Limb (tissue), 2 donors: ENCODE measurements around the gene ASB4.
"Not testable (repeated sequence)": the region's sequence is repeated elsewhere in the genome, so short reads cannot be mapped to it uniquely, and the experiment has no call there.

Experiments used
- DNase-seq, 2 donors: peaks; one replicate each; pipeline ENCODE4 v3.0.0-alpha.2; 2016; ENCODE audit errors: extremely low spot score in 2 of 2

Gene ASB4

GRCh38 chr7:95485391-95486123 is at the start of gene ASB4:
Gene ASB4 (plus strand): TSS chr7:95485943. CDS start chr7:95485972, 29 bp downstream.
- DNase-seq, result no peak

- no peak for DNase-seq
Measured at GRCh38 chr7:95436407-95436806, 49.3 kb upstream of the ASB4 start.

- DNase-seq, result no peak
Measured at GRCh38 chr7:95440394-95441038, 45.2 kb upstream of the ASB4 start.

- no peak for DNase-seq
Measured at GRCh38 chr7:95441042-95441823, 44.5 kb upstream of the ASB4 start.

DNA sequence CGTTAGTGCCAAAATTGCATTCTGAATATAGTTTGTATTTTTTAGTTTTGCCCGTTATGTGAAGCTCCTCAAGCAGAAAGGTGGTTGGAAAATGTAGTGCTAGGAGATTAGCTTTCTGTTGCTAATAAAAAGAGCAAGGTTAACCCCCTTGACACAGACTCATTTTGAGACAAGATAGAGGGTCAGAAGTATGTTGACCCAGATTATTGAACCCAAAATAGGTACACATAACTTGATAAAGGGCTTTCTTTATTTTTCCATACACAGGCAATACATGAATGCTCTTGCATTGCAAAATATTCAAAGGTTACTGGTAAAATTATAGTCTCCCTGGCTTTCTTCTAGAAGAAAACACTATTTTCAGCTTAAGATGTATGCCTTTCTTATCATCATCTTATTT is 40.9 kb upstream of the ASB4 start:
- no peak for DNase-seq

DNA sequence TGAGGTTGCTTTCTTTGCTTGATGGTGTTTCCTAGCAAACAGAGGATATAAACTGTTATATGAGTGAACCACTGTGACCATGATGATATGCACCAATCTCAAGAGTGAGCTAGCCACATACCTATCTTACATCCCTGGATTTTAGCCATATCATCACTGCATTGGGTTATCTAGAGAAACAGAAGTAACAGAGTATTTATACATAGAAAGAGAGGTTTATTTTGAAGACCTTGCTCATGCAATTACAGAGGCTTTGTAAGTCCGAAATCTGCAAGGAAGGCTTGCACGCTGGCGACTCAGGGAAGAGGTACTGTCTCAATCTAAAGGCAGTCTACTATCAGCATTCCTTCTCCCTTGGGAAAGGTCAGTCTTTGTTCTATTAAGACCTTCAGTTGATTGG is 39.1 kb upstream of the ASB4 start:
- DNase-seq, result no peak

GRCh38 chr7:95454438-95455045 is 31.2 kb upstream of the ASB4 start:
- DNase-seq, result no peak

DNA sequence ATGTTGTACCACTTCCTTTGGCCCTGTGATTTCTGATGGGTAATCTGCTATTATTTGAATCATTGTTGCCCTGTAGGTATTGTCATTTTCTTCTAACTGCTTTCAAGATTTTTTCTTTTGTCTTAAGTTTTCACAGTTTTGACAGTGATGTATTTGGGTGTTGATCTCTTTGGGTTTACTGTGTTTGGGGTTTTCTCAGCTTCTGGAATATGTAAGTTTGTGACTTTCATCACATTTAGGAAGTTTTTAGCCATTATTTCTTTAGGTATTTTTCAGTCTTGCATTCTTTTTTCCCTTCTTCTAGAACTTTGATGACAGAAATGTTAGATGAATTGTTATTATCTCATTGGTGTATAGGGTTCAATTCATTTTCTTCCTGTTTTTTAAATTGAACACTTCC is 27.8 kb upstream of the ASB4 start:
- no peak for DNase-seq

- DNase-seq, result not testable (repeated sequence)
Measured at GRCh38 chr7:95460653-95461052, 25.1 kb upstream of the ASB4 start.

DNA sequence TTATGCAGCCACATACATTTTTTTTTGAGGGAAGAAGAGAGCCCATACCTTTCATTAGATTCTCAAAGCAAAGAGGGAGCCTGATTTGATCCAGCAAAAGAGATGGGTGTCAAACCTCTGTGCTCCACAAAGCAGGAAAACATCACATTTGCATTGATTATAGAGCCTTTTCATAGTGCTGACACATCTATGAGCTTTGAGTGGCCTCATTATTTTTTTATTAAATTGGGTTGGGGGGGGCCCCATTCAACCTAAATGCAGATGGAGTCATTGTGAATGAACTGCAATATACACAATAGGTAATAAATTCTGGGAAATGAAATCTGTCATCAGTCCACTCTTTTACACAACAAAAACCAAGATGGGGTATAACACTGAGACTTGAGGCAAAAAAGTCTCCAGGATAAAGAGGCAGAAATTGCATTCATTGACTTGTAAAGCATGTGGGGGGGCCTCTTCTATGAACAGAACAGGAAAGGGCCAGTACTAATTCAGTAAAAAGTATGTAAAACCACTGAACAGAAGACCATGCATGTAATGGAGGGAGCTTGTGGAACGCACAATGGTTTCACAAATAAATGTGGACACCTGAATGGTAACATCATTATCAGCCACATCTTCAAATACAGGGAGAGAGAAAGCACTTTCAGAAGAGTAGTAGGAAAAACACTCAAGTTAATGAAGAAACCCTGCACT is 17.7 kb upstream of the ASB4 start:
- DNase-seq, result no peak

GRCh38 chr7:95469187-95469586 is 16.6 kb upstream of the ASB4 start:
- DNase-seq, result no peak

DNA sequence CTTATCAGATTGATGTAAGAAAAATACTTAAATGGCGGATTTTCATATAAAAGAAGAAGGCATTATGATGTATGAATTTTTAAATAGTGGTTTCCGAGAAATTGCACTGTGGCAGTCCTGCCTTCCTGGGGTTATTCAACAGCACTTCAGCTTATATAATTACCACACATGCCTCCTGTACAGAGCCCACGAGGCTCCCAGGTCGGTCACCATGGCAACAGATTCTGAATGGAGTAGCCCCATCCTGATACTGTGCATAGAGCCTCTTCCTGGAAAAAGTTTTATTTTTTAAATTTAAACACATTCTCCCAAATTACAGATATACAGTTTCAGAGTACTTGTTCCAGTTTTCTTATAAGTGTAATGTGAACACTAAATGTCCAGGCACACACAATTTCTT is 15.9 kb upstream of the ASB4 start:
- no peak for DNase-seq

GRCh38 chr7:95470452-95470851 is 15.3 kb upstream of the ASB4 start:
- no peak for DNase-seq

GRCh38 chr7:95471071-95471470 is 14.7 kb upstream of the ASB4 start:
- no peak for DNase-seq

DNA sequence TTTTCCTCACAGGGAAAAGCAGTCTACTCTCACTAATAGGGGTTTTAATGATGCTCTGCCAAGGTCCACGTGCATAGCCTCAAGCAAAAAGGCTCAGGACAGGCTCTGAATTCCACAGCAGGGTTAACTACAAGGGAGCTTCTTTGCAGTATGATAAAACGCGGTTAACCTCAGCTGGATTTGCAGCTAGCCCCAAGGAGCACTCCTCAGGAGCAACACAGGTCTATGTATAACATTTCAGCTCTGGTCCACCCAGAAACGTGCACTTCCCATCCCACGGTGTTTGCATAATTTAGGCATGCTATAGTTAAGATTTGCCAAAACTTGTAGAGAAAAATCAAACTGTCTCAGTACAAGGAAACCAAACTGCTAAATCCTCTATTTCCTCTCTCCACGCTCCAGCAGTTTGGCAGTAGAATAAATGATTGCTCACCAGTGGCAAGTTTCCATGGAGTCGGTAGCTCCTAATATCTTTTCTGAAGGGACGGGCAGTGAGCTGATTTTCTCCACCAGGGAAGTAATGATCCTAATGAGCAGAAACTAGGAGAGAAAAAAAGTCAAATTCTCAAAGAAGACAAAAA is 13.1 kb upstream of the ASB4 start:
- peak in 1 of 2 donors; percentile 71 for DNase-seq

GRCh38 chr7:95473276-95473985 is 12.3 kb upstream of the ASB4 start:
- peak; percentile 46 to 51 for DNase-seq

DNA sequence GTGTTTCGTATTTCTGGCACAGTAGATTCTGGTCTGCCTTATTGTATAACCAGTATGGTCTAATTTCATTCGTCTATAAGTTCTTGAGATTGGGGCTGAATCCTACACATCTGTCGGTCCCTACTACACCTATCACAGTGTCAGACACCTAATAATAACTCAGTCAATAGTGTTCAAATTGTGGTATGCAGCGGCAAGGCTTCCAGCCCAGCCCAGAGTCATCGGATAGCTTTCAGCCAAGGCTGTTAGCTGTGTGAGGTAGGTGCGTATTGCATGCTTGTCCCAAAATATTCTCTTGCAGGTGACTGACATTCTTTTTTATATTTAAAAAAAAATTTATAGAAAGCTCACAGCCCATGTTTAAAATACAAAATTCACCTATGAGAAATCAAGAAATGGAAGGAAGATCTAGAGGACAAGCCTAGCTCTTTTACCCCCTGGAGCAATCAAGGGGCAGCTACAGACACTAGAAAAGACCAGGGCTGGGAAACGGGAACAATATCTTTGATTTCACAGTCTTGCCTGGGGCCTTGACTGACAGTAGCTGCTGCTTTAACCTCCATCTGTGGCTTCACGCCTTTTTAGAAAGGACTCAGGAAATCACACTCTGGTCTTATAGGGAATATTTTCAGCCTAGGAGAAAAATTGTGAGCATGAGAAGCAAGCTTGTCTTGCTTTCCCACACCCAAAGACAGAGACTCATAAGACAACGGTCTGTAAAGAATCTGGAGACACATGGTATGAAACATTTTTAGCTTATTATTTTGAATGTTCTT is 9.5 kb upstream of the ASB4 start:
- peak; percentile 51 to 65 for DNase-seq

DNA sequence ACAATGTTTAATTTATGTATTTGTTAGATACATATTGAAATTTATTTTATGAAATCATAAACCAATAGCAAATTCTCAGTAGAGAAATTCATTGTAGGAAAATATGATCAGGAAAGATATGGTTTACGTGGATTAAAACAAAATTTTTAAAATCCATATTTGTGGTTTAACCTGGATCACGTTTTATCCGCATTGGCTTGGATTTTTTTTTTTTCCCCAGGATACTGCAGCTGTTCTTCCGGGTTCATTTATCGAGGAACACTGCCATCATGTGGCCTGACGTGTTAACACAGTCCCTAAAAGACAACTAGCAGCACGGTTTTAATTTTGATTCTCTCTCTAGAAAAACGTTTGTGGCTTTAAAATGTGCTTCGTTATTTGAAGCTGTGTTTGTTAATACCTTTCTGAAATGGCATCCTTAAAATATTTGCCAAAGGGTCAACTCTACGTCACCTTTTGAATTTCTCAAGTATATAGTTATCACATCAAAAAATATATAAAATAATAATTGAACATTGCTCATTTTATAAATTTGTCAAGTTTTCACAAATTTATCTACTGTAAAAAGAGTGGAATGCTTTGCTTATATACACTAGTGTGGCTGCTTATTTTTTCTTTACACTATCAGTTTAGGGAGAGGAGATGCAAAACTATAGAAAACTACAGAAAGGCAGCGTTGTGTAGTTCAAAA is 8.7 kb upstream of the ASB4 start:
- DNase-seq, result peak; percentile 75 to 87
